ENCODE data around the gene ITM2B. TPM values are rescaled to one million over a fixed set of nuclear protein-coding genes. Genes with fewer than 3 reads are reported as not detected.
A peak's percentile ranks its signal among the peaks of the same experiment; 100 is the strongest.
"Not testable (repeated sequence)": the region's sequence is repeated elsewhere in the genome, so short reads cannot be mapped to it uniquely, and the experiment has no call there.

Gene ITM2B
- total and polyA plus RNA-seq, 5 donors from 2014 or later, result 324 to 1,148 (median 1,042) TPM

DNA sequence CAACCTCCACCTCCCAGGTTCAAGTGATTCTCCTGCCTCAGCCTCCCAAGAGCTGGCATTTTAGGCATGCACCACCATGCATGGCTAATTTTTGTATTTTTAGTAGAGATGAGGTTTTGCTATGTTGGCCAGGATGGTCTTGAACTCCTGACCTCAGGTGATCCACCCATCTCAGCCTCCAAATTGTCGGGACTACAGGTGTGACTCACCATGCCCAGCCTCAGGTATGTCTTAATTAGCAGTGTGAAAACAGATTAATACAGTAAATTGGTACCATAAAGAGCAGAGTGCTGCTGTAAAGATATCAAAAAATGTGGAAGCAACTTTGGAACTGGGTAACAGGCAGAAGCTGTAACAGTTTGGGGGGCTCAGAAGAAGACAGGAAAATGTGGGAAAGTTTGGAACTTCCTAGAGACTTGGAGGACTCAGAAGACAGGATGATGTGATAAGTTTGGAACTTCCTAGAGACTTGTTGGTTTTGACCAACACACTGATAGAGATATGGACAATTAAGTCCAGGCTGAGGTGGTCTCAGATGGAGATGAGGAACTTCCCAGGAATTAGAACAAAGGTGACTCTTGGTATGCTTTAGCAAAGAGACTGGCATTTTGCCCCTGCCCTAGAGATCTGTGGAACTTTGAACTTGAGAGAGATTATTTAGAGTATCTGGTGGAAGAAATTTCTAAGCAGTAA, 17.3 kb upstream of the ITM2B start:
- H3K27me3 ChIP-seq (ENCODE audit: control insufficient read depth, insufficient read depth, low read length); H3K27ac Mint-ChIP-seq; H3K4me3 Mint-ChIP-seq; H3K27ac ChIP-seq (ENCODE audit: insufficient read depth, low read length, poor library complexity, severe bottlenecking); H3K36me3 Mint-ChIP-seq; ATAC-seq (ENCODE audit: low read depth in 2 of 2); H3K9me3 ChIP-seq (ENCODE audit: control insufficient read depth in 2 of 2, low read length in 2 of 2); H3K36me3 ChIP-seq (ENCODE audit: control insufficient read depth, insufficient read depth, low read length); H3K9me3 Mint-ChIP-seq; DNase-seq; H3K4me3 ChIP-seq (ENCODE audit: low read depth, low read length): not testable (repeated sequence)
- peaks cover 18% of the 10 kb centered on the region for H3K4me1 ChIP-seq (ENCODE audit: control insufficient read depth, insufficient read depth, low read length, poor library complexity, severe bottlenecking)
- H3K27me3 Mint-ChIP-seq, result peaks cover 28% of the 10 kb centered on the region
- peaks cover 17 to 45% (median 23%) of the 10 kb centered on the region in 4 donors for H3K4me1 Mint-ChIP-seq

DNA sequence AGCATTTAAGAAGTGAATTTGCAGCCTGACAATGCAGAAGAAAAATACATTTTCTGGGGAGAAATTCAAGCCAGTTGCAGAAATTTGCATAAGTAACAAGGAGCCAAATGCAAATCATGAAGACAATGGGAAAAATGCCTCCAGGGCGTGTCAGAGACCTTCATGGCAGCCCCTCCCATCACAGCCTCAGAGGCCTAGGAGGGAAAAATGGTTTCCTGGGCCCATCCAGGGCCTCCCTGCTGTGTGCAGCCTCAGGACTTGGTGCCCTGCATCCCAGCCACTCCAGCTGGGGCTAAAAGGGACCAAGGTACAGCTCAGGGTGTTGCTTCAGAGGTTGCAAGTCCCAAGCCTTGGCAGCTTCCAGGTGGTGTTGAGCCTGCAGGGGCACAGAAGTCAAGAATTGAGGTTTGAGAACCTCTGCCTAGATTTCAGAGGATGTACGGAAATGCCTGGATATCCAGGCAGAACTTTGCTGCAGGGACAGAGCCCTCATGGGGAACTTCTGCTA, 16.7 kb upstream of the ITM2B start:
- Mint-ChIP-seq H3K9me3 (peaks cover 0 to 2% (median 0%) of the 10 kb centered on the region in 7 donors), H3K4me3 (peak overlapping the region in 1 of 4 donors; percentile 17), H3K36me3 (peaks cover 9% of the 10 kb centered on the region), H3K4me1 (peaks cover 23 to 51% (median 29%) of the 10 kb centered on the region in 4 donors), H3K27ac (peak overlapping the region in 1 of 3 donors; percentile 17), H3K27me3 (peaks cover 26% of the 10 kb centered on the region)
- H3K27ac ChIP-seq (ENCODE audit: insufficient read depth, low read length, poor library complexity, severe bottlenecking), result no peak overlapping the region
- DNase-seq (no peak), ATAC-seq (ENCODE audit: low read depth in 2 of 2) (no peak)
- H3K9me3 ChIP-seq (ENCODE audit: control insufficient read depth in 2 of 2, low read length in 2 of 2), result no peaks in the 10 kb centered on the region
- H3K27me3 ChIP-seq (ENCODE audit: control insufficient read depth, insufficient read depth, low read length), result peaks cover 3% of the 10 kb centered on the region
- H3K36me3 ChIP-seq (ENCODE audit: control insufficient read depth, insufficient read depth, low read length), result no peaks in the 10 kb centered on the region
- H3K4me3 ChIP-seq (ENCODE audit: low read depth, low read length), result no peak overlapping the region
- H3K4me1 ChIP-seq (ENCODE audit: control insufficient read depth, insufficient read depth, low read length, poor library complexity, severe bottlenecking), result peaks cover 23% of the 10 kb centered on the region

DNA sequence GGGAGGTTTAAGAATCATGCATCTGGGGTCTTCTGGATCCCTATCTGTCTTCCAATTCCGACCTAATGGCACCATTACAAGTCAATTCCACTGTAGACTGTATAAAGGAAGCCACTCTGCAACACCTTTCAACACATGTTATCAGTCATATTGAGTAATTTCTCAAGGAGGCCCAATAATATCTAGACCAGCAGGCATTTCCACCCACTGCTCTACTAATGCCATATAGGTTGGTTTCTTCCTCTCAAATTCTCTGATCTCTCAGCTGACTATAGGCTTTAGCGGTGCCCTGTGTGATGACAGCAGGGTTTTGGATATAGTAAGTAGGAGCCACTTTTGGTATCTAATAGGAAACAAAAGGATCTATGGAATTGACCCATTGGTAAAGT, 12.4 kb upstream of the ITM2B start:
- H3K4me3 ChIP-seq (ENCODE audit: low read depth, low read length), result peak overlapping the region; percentile 82
- Mint-ChIP-seq H3K4me1 (peaks cover 36 to 77% (median 49%) of the 10 kb centered on the region in 4 donors), H3K4me3 (peak overlapping the region; percentile 77 to 86 (median 82))

DNA sequence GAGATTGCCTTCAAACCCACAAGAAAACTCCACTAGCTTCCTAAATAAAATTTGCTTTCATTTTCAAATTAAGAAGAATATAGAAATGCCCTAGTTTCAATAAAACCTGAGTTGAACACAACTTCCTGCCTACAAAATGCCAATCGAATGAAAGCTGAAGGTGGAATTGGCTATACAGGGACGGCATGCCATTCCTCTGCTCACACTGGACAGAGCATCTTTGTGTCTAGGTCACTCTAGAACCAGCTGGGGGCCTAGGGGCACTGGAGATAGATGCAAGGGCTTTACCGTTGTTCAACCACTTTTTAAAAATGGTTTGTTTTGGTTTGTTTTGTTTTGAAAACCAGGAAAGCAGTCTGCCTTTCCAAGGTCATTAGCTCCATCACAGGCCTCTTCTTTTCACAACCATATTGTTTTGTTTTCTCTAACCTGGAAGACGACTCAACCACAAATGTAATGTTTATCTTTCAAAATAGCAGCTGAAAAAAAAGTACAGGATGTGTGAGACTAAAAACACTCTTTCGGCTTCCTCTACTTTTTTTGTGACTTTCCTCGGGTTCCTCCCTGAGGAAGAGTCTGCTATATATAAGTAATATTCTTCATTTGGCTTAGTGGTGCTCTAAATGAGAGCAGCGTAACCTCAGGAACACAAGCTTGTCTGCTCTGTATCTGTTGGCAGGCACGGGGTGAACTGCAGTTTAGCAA, 11.9 kb upstream of the ITM2B start:
- H3K4me3 Mint-ChIP-seq, result peak overlapping the region; percentile 77 to 86 (median 82)
- peaks cover 3% of the 10 kb centered on the region for H3K36me3 Mint-ChIP-seq
- Histone ChIP-seq H3K4me3 (ENCODE audit: low read depth, low read length) (peak overlapping the region; percentile 82), H3K27me3 (ENCODE audit: control insufficient read depth, insufficient read depth, low read length) (peaks cover 1% of the 10 kb centered on the region), H3K27ac (ENCODE audit: insufficient read depth, low read length, poor library complexity, severe bottlenecking) (peak overlapping the region; percentile 75), H3K9me3 (ENCODE audit: control insufficient read depth in 2 of 2, low read length in 2 of 2) (no peaks in the 10 kb centered on the region), H3K4me1 (ENCODE audit: control insufficient read depth, insufficient read depth, low read length, poor library complexity, severe bottlenecking) (peaks cover 50% of the 10 kb centered on the region), H3K36me3 (ENCODE audit: control insufficient read depth, insufficient read depth, low read length) (no peaks in the 10 kb centered on the region)
- peaks cover 3% of the 10 kb centered on the region for H3K27me3 Mint-ChIP-seq
- peaks cover 36 to 77% (median 48%) of the 10 kb centered on the region in 4 donors for H3K4me1 Mint-ChIP-seq
- DNase-seq (peak in 2 of 3 donors; percentile 16 to 38), ATAC-seq (ENCODE audit: low read depth in 2 of 2) (peak; percentile 26 to 43)
- H3K27ac Mint-ChIP-seq, result peak overlapping the region; percentile 94 to 97 (median 95)
- H3K9me3 Mint-ChIP-seq, result peaks cover 0 to 2% (median 0%) of the 10 kb centered on the region in 7 donors

More for the DNA sequence above, 12.4 kb upstream of the ITM2B start:
- Mint-ChIP-seq H3K9me3 (peaks cover 0 to 2% (median 0%) of the 10 kb centered on the region in 7 donors), H3K27me3 (no peaks in the 10 kb centered on the region), H3K36me3 (peaks cover 8% of the 10 kb centered on the region), H3K27ac (peak overlapping the region; percentile 94 to 97 (median 95))
- peaks cover 50% of the 10 kb centered on the region for H3K4me1 ChIP-seq (ENCODE audit: control insufficient read depth, insufficient read depth, low read length, poor library complexity, severe bottlenecking)
- peaks cover 1% of the 10 kb centered on the region for H3K27me3 ChIP-seq (ENCODE audit: control insufficient read depth, insufficient read depth, low read length)
- ATAC-seq (ENCODE audit: low read depth in 2 of 2) (peak; percentile 36 to 42), DNase-seq (peak in 2 of 3 donors; percentile 26 to 41)
- no peaks in the 10 kb centered on the region for H3K9me3 ChIP-seq (ENCODE audit: control insufficient read depth in 2 of 2, low read length in 2 of 2)
- peak overlapping the region; percentile 75 for H3K27ac ChIP-seq (ENCODE audit: insufficient read depth, low read length, poor library complexity, severe bottlenecking)
- H3K36me3 ChIP-seq (ENCODE audit: control insufficient read depth, insufficient read depth, low read length), result no peaks in the 10 kb centered on the region

DNA sequence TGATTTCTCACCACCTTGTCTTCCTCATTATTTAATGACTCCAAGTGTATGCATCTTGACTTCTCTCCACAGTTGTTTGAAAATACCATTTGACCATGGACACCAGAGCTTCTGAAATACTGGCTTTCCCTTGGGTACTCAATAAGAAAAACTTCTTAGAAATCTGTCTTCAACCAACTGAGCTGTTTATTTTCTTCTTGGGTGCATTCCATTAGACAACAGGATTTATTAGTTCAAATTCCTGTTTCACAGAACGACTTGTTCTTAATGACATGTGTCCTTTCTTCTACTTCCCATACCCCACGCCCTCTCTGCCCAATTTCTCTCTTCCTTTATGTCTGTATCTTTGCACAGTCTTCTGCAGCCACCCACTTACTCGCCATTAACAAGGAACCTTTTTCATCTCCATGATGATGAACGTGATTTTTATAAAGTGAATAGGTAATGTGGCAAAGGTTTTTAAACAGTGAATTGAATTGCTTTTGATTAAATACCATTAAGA, 11.3 kb upstream of the ITM2B start:
- Histone ChIP-seq H3K9me3 (ENCODE audit: control insufficient read depth in 2 of 2, low read length in 2 of 2) (no peaks in the 10 kb centered on the region), H3K4me3 (ENCODE audit: low read depth, low read length) (peak overlapping the region; percentile 82), H3K4me1 (ENCODE audit: control insufficient read depth, insufficient read depth, low read length, poor library complexity, severe bottlenecking) (peaks cover 50% of the 10 kb centered on the region), H3K27ac (ENCODE audit: insufficient read depth, low read length, poor library complexity, severe bottlenecking) (peak overlapping the region; percentile 75), H3K36me3 (ENCODE audit: control insufficient read depth, insufficient read depth, low read length) (no peaks in the 10 kb centered on the region), H3K27me3 (ENCODE audit: control insufficient read depth, insufficient read depth, low read length) (peaks cover 2% of the 10 kb centered on the region)
- H3K27me3 Mint-ChIP-seq, result peaks cover 7% of the 10 kb centered on the region
- H3K4me3 Mint-ChIP-seq, result peak overlapping the region; percentile 77 to 86 (median 82)
- ATAC-seq (ENCODE audit: low read depth in 2 of 2) (no peak), DNase-seq (no peak)
- peak overlapping the region; percentile 94 to 97 (median 95) for H3K27ac Mint-ChIP-seq
- peaks cover 36 to 81% (median 49%) of the 10 kb centered on the region in 4 donors for H3K4me1 Mint-ChIP-seq
- peaks cover 3% of the 10 kb centered on the region for H3K36me3 Mint-ChIP-seq
- peaks cover 0 to 2% (median 0%) of the 10 kb centered on the region in 7 donors for H3K9me3 Mint-ChIP-seq

DNA sequence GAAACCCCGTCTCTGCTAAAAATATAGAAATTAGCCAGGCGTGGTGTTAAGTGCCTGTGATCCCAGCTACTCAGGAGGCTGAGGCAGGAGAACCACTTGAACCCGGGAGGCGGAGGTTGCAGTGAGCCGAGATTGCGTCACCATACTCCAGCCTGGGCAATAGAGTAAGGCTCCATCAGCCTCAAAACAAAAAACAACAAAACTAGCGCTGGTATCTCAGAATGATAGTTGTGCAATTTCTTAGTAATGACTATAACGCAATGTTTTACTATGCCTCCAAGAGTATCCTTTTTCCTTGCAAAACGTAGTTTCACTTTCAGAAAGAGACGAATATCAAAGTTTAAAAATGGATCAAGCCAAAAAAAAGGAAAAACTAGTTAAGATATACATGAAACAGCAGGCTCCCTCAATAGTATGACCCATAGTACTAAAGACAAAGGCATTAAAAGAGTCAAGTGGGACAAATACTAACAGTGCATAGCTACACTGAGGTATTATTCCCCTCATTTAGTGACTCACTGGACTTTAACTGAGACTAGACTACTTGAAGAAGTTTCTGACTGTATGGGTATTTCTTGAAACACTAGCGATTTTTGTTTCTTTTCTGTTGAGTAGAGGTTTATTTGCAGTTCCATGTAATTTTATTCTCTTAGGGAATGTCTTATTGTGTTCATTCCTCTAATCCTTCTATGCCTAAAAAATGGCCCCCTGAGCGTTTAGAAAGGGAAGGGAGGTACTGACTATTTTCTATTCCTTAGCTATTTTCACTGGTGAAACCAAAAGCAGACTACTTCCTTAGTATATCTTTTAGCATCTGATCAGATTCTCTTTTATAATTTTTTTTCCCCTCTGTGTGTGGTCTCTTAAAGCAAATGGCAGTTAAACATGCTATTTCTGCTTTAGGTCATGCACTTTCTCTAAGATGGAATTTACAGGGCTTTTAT, 10.4 kb upstream of the ITM2B start:
- Histone ChIP-seq H3K4me3 (ENCODE audit: low read depth, low read length) (peak overlapping the region; percentile 54), H3K27ac (ENCODE audit: insufficient read depth, low read length, poor library complexity, severe bottlenecking) (peak overlapping the region; percentile 56), H3K9me3 (ENCODE audit: control insufficient read depth in 2 of 2, low read length in 2 of 2) (no peaks in the 10 kb centered on the region), H3K4me1 (ENCODE audit: control insufficient read depth, insufficient read depth, low read length, poor library complexity, severe bottlenecking) (peaks cover 50% of the 10 kb centered on the region), H3K36me3 (ENCODE audit: control insufficient read depth, insufficient read depth, low read length) (no peaks in the 10 kb centered on the region), H3K27me3 (ENCODE audit: control insufficient read depth, insufficient read depth, low read length) (peaks cover 6% of the 10 kb centered on the region)
- H3K27me3 Mint-ChIP-seq, result peaks cover 15% of the 10 kb centered on the region
- H3K36me3 Mint-ChIP-seq, result peaks cover under 1% of the 10 kb centered on the region
- DNase-seq (no peak), ATAC-seq (ENCODE audit: low read depth in 2 of 2) (peak; percentile 51 to 52)
- peak overlapping the region; percentile 94 to 97 (median 95) for H3K27ac Mint-ChIP-seq
- H3K4me3 Mint-ChIP-seq, result peak overlapping the region; percentile 34 to 86 (median 80)
- H3K9me3 Mint-ChIP-seq, result peaks cover 0 to 2% (median 0%) of the 10 kb centered on the region in 7 donors
- H3K4me1 Mint-ChIP-seq, result peaks cover 36 to 79% (median 54%) of the 10 kb centered on the region in 4 donors

DNA sequence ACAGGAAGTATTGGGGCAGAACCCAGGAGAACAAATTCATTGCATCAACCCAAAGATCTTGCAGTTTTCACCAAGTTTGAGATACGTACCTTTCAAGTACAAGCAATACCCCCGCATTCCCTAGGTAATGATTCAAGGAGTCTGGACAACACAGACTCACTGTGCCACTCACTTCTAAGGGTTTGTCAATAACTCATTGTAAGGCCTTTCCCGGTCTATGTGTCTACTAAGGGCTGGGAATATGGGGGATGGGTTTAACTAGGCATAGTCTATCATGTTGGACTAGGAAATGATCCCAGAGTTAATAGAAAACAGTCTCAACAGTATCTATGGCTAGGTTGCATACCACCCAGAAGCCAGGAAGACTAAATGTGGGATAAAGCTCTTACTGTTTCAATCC, 8.3 kb upstream of the ITM2B start:
- peaks cover 7% of the 10 kb centered on the region for H3K27me3 ChIP-seq (ENCODE audit: control insufficient read depth, insufficient read depth, low read length)
- H3K4me3 Mint-ChIP-seq, result peak overlapping the region in 3 of 4 donors; percentile 22 to 48 (median 47)
- H3K27ac Mint-ChIP-seq, result peak overlapping the region; percentile 52 to 65 (median 53)
- no peaks in the 10 kb centered on the region for H3K36me3 ChIP-seq (ENCODE audit: control insufficient read depth, insufficient read depth, low read length)
- H3K36me3 Mint-ChIP-seq, result no peaks in the 10 kb centered on the region
- peaks cover 0 to under 1% (median 0%) of the 10 kb centered on the region in 7 donors for H3K9me3 Mint-ChIP-seq
- no peak overlapping the region for H3K4me3 ChIP-seq (ENCODE audit: low read depth, low read length)
- H3K9me3 ChIP-seq (ENCODE audit: control insufficient read depth in 2 of 2, low read length in 2 of 2), result no peaks in the 10 kb centered on the region
- H3K27me3 Mint-ChIP-seq, result peaks cover 21% of the 10 kb centered on the region
- peaks cover 42% of the 10 kb centered on the region for H3K4me1 ChIP-seq (ENCODE audit: control insufficient read depth, insufficient read depth, low read length, poor library complexity, severe bottlenecking)
- peaks cover 32 to 75% (median 58%) of the 10 kb centered on the region in 4 donors for H3K4me1 Mint-ChIP-seq
- DNase-seq, result no peak
- H3K27ac ChIP-seq (ENCODE audit: insufficient read depth, low read length, poor library complexity, severe bottlenecking), result no peak overlapping the region
- no peak for ATAC-seq (ENCODE audit: low read depth in 2 of 2)
